IPS DF 6.9 (cell line): ENCODE measurements around the gene CASP9.

Experiments used
- DNase-seq: peaks from one replicate; pipeline ENCODE4 v3.0.0-alpha.2; 2013; ENCODE audit warnings: low read depth, low spot score
- H3K27ac ChIP-seq: one replicate; pipeline ENCODE4 v1.5.1; 2013; ENCODE audit warnings: low read length, control low read depth
- H3K27me3 ChIP-seq: 2 replicates; pipeline ENCODE4 v1.6.1; 2013; ENCODE audit warnings: mild to moderate bottlenecking, low read length; ENCODE audit not compliant: control insufficient read depth, insufficient read depth
- H3K36me3 ChIP-seq: 2 replicates; pipeline ENCODE4 v1.6.1; 2013; ENCODE audit warnings: low read length; ENCODE audit not compliant: control insufficient read depth, insufficient read depth
- H3K4me1 ChIP-seq: 2 replicates; pipeline ENCODE4 v1.6.1; 2013; ENCODE audit warnings: low read length; ENCODE audit not compliant: control insufficient read depth, insufficient read depth
- H3K4me3 ChIP-seq: 2 replicates; pipeline ENCODE4 v1.5.1; 2013; ENCODE audit warnings: mild to moderate bottlenecking, low read length
- H3K9me3 ChIP-seq: 2 replicates; pipeline ENCODE4 v1.6.1; 2013; ENCODE audit warnings: low read length, inconsistent platforms; ENCODE audit not compliant: control insufficient read depth, insufficient read depth
- WGBS: extraction: QIAGEN DNeasy Blood & Tissue Kit; methylation state at CpG from one replicate; pipeline ENCODE4 v1.1.7; 2013; ENCODE audit warnings: mixed read lengths, missing lambda C conversion rate; ENCODE audit not compliant: insufficient read length, insufficient coverage; 5-methylcytosine and 5-hydroxymethylcytosine counted together

CASP9 gene

GRCh38 chr1:15445390-15446122 is 78.5 kb downstream of the CASP9 start:
- WGBS: no CpG with 5 or more reads among the region's 14 CpGs
- H3K27me3 ChIP-seq: no peaks in the 10 kb centered on the region
- H3K27ac ChIP-seq: no peak overlapping the region
- H3K9me3 ChIP-seq: no peaks in the 10 kb centered on the region
- no peaks in the 10 kb centered on the region for H3K36me3 ChIP-seq
- H3K4me1 ChIP-seq: no peaks in the 10 kb centered on the region
- H3K4me3 ChIP-seq: no peak overlapping the region
- DNase-seq: no peak

GRCh38 chr1:15444468-15445389 is 79.3 kb downstream of the CASP9 start:
- no peak for DNase-seq
- WGBS: no CpG with 5 or more reads among the region's 17 CpGs

GRCh38 chr1:15443281-15443680 is 80.7 kb downstream of the CASP9 start:
- H3K36me3 ChIP-seq: no peaks in the 10 kb centered on the region
- no CpG with 5 or more reads among the region's 5 CpGs for WGBS
- no peaks in the 10 kb centered on the region for H3K9me3 ChIP-seq

More at GRCh38 chr1:15444468-15445389, 79.3 kb downstream of the CASP9 start:
- no peaks in the 10 kb centered on the region for H3K27me3 ChIP-seq
- H3K9me3 ChIP-seq: no peaks in the 10 kb centered on the region
- no peak overlapping the region for H3K4me3 ChIP-seq
- H3K27ac ChIP-seq: no peak overlapping the region
- no peaks in the 10 kb centered on the region for H3K4me1 ChIP-seq
- H3K36me3 ChIP-seq: no peaks in the 10 kb centered on the region

GRCh38 chr1:15442759-15443158 is 81.3 kb downstream of the CASP9 start:
- Histone ChIP-seq H3K4me1 (no peaks in the 10 kb centered on the region), H3K36me3 (no peaks in the 10 kb centered on the region), H3K9me3 (no peaks in the 10 kb centered on the region), H3K27ac (no peak overlapping the region), H3K4me3 (no peak overlapping the region), H3K27me3 (no peaks in the 10 kb centered on the region)
- DNase-seq: no peak
- no CpG with 5 or more reads among the region's 5 CpGs for WGBS

More at GRCh38 chr1:15443281-15443680, 80.7 kb downstream of the CASP9 start:
- Histone ChIP-seq H3K4me1 (no peaks in the 10 kb centered on the region), H3K27ac (no peak overlapping the region), H3K27me3 (no peaks in the 10 kb centered on the region), H3K4me3 (no peak overlapping the region)
- DNase-seq: no peak

GRCh38 chr1:15442119-15442518 is 81.9 kb downstream of the CASP9 start:
- H3K9me3 ChIP-seq: no peaks in the 10 kb centered on the region
- WGBS: no CpG with 5 or more reads among the region's 8 CpGs
- no peaks in the 10 kb centered on the region for H3K27me3 ChIP-seq
- H3K4me1 ChIP-seq: no peaks in the 10 kb centered on the region
- H3K4me3 ChIP-seq: no peak overlapping the region
- no peak for DNase-seq
- H3K36me3 ChIP-seq: no peaks in the 10 kb centered on the region
- no peak overlapping the region for H3K27ac ChIP-seq
